SK-N-SH treated with all-trans-retinoic acid at 6 μM for 48 hours (cell line): Measurements from ENCODE around the gene ORAI1.

ENCODE experiments used
- ATAC-seq: fragments of 200-7000 bp; cut with Tn5 transposase; 3 replicates; pipeline ENCODE4 v1.9.1; 2020; ENCODE audit warnings: mild to moderate bottlenecking, moderate library complexity
- ARNTL ChIP-seq: fragments of 450-650 bp; formaldehyde crosslinking; IDR thresholded peaks from 2 replicates; pipeline ENCODE4 v1.5.0; 2020; ENCODE audit warnings: low read depth, mild to moderate bottlenecking, moderate library complexity, borderline replicate concordance
- BACH2 ChIP-seq: fragments of 250-450 bp; sonication (Bioruptor Pico); IDR thresholded peaks from 2 replicates; pipeline ENCODE4 v1.9.0; 2021; ENCODE audit warnings: mild to moderate bottlenecking, borderline replicate concordance
- CREB5 ChIP-seq: fragments of 250-450 bp; sonication (Bioruptor Pico); IDR thresholded peaks from 2 replicates; pipeline ENCODE4 v1.5.1; 2020; ENCODE audit warnings: low read depth, mild to moderate bottlenecking, moderate library complexity
- CSDC2 ChIP-seq: fragments of 250-450 bp; sonication (Bioruptor Pico); IDR thresholded peaks from 2 replicates; pipeline ENCODE4 v1.5.0; 2020; ENCODE audit warnings: mild to moderate bottlenecking, moderate library complexity
- ESRRG ChIP-seq: fragments of 250-450 bp; sonication (Bioruptor Pico); IDR thresholded peaks from 2 replicates; pipeline ENCODE4 v1.6.1; 2021; ENCODE audit warnings: mild to moderate bottlenecking
- GLIS3 ChIP-seq: fragments of 250-450 bp; sonication (Bioruptor Pico); IDR thresholded peaks from 2 replicates; pipeline ENCODE4 v1.5.0; 2020; ENCODE audit warnings: mild to moderate bottlenecking, moderate library complexity
- ISL1 ChIP-seq: fragments of 250-450 bp; sonication (Bioruptor Pico); IDR thresholded peaks from 2 replicates; pipeline ENCODE4 v2.1.2; 2022; ENCODE audit warnings: mild to moderate bottlenecking, moderate library complexity
- OSR1 ChIP-seq: fragments of 250-450 bp; sonication (Bioruptor Pico); IDR thresholded peaks from 2 replicates; pipeline ENCODE4 v1.8.0; 2022; ENCODE audit warnings: moderate library complexity, mild to moderate bottlenecking, inconsistent platforms
- PPARA ChIP-seq: fragments of 250-450 bp; sonication (Bioruptor Pico); IDR thresholded peaks from 2 replicates; pipeline ENCODE4 v1.5.0; 2020; ENCODE audit warnings: mild to moderate bottlenecking, borderline replicate concordance
- RARB ChIP-seq: fragments of 250-450 bp; sonication (Bioruptor Pico); IDR thresholded peaks from 2 replicates; pipeline ENCODE4 v1.8.0; 2021; ENCODE audit warnings: mild to moderate bottlenecking, moderate library complexity
- SNAI2 ChIP-seq: fragments of 250-450 bp; sonication (Bioruptor Pico); IDR thresholded peaks from 2 replicates; pipeline ENCODE4 v1.5.0; 2020; ENCODE audit warnings: mild to moderate bottlenecking, moderate library complexity
- TCF4 ChIP-seq: fragments of 250-450 bp; sonication (Bioruptor Pico); IDR thresholded peaks from 2 replicates; pipeline ENCODE4 v1.8.0; 2021; ENCODE audit warnings: mild to moderate bottlenecking, moderate library complexity, borderline replicate concordance
- TOX ChIP-seq: fragments of 250-450 bp; sonication (Bioruptor Pico); IDR thresholded peaks from 2 replicates; pipeline ENCODE4 v1.8.0; 2021; ENCODE audit warnings: mild to moderate bottlenecking, moderate library complexity, borderline replicate concordance
- TSHZ2 ChIP-seq: fragments of 250-450 bp; sonication (Bioruptor Pico); IDR thresholded peaks from 2 replicates; pipeline ENCODE4 v1.5.0; 2020; ENCODE audit warnings: mild to moderate bottlenecking, moderate library complexity
- ZC3H10 ChIP-seq: fragments of 250-450 bp; sonication (Bioruptor Pico); IDR thresholded peaks from 2 replicates; pipeline ENCODE4 v1.5.1; 2021; ENCODE audit warnings: mild to moderate bottlenecking, moderate library complexity
- ZFP3 ChIP-seq: fragments of 250-450 bp; sonication (Bioruptor Pico); IDR thresholded peaks from 2 replicates; pipeline ENCODE4 v1.5.0; 2020; ENCODE audit warnings: mild to moderate bottlenecking, moderate library complexity
- ZFP30 ChIP-seq: fragments of 450-650 bp; formaldehyde crosslinking; IDR thresholded peaks from 2 replicates; pipeline ENCODE4 v1.5.0; 2022; ENCODE audit warnings: mild to moderate bottlenecking, moderate library complexity
- ZNF565 ChIP-seq: fragments of 450-650 bp; formaldehyde crosslinking; conservative IDR thresholded peaks from 2 replicates; pipeline ENCODE4 v1.5.0; 2020; ENCODE audit warnings: low read depth, mild to moderate bottlenecking, moderate library complexity
- ZNF70 ChIP-seq: fragments of 450-650 bp; formaldehyde crosslinking; IDR thresholded peaks from 2 replicates; pipeline ENCODE4 v1.5.0; 2020; ENCODE audit warnings: mild to moderate bottlenecking, moderate library complexity
- ZNF8 ChIP-seq: fragments of 450-650 bp; formaldehyde crosslinking; IDR thresholded peaks from 2 replicates; pipeline ENCODE4 v1.5.0; 2020; ENCODE audit warnings: mild to moderate bottlenecking, moderate library complexity
- TF ChIP-seq, protein P1 (sequence below): fragments of 250-450 bp; sonication (Bioruptor Pico); IDR thresholded peaks from 2 replicates; pipeline ENCODE4 v1.8.0; 2021; ENCODE audit warnings: low read depth, mild to moderate bottlenecking, moderate library complexity, borderline replicate concordance
- TF ChIP-seq, protein P2 (sequence below): fragments of 250-450 bp; sonication (Bioruptor Pico); IDR thresholded peaks from 2 replicates; pipeline ENCODE4 v1.8.0; 2020; ENCODE audit warnings: mild to moderate bottlenecking, moderate library complexity, borderline replicate concordance

Gene ORAI1

DNA sequence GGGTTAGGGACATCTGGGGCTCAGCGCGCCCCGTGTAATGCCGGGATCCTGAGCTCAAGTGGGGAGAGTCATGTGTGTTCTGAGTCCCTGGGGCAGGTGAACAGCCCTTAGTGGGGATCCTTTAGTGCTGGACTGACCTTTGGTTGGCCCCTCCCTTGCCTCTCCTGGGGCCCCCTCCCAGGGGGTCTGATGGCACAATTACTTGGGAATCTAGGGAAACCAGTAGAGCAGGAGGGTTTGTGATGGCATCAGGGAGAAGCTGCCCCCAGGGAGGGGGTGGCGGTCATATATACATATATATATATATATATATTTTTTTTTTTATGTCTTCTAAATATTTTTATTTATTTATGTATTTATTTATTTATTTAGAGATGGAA is 43.2 kb downstream of the ORAI1 start, which contains the start of gene MORN3 (continued):
- TF ChIP-seq ZNF8 (CRISPR knock-in tag): no peak
- no peak for TF ChIP-seq PPARA (CRISPR knock-in tag)
- no peak for TF ChIP-seq RARB (CRISPR knock-in tag)

GRCh38 chr12:121673013-121673511 is 46.7 kb downstream of the ORAI1 start:
- no peak for TF ChIP-seq GLIS3 (CRISPR knock-in tag)
- ATAC-seq: peak; percentile 7

DNA sequence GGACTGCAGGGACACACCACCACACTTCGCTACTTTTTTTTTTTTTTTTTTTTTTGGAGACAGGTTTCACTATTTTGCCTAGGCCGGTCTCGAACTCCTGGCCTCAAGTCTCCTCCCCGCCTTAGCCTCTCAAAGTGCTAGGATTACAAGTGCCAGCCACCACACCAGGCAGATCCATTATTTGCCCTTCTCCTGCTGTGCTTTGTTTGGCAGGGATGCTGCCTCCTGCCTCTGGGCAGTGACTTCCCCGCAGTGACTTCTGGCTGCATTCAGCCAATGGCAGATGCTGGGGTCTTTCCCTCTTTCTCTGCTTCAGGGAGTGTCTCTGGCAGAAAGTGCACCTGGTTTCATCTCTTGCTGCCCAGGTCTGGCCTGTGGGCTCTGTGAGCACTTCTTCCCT is 49.9 kb downstream of the ORAI1 start:
- TF ChIP-seq ZNF565: no peak
- TF ChIP-seq, protein P1, sequence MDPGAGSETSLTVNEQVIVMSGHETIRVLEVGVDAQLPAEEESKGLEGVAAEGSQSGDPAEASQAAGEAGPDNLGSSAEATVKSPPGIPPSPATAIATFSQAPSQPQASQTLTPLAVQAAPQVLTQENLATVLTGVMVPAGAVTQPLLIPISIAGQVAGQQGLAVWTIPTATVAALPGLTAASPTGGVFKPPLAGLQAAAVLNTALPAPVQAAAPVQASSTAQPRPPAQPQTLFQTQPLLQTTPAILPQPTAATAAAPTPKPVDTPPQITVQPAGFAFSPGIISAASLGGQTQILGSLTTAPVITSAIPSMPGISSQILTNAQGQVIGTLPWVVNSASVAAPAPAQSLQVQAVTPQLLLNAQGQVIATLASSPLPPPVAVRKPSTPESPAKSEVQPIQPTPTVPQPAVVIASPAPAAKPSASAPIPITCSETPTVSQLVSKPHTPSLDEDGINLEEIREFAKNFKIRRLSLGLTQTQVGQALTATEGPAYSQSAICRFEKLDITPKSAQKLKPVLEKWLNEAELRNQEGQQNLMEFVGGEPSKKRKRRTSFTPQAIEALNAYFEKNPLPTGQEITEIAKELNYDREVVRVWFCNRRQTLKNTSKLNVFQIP: no peak
- TF ChIP-seq, protein P2, sequence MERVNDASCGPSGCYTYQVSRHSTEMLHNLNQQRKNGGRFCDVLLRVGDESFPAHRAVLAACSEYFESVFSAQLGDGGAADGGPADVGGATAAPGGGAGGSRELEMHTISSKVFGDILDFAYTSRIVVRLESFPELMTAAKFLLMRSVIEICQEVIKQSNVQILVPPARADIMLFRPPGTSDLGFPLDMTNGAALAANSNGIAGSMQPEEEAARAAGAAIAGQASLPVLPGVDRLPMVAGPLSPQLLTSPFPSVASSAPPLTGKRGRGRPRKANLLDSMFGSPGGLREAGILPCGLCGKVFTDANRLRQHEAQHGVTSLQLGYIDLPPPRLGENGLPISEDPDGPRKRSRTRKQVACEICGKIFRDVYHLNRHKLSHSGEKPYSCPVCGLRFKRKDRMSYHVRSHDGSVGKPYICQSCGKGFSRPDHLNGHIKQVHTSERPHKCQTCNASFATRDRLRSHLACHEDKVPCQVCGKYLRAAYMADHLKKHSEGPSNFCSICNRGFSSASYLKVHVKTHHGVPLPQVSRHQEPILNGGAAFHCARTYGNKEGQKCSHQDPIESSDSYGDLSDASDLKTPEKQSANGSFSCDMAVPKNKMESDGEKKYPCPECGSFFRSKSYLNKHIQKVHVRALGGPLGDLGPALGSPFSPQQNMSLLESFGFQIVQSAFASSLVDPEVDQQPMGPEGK (CRISPR knock-in tag): no peak
- TF ChIP-seq ESRRG (CRISPR knock-in tag): no peak
- TF ChIP-seq ZNF70 (CRISPR knock-in tag): no peak
- TF ChIP-seq PPARA (CRISPR knock-in tag): no peak
- no peak for TF ChIP-seq RARB (CRISPR knock-in tag)
- TF ChIP-seq ISL1 (CRISPR knock-in tag): no peak
- no peak for TF ChIP-seq GLIS3 (CRISPR knock-in tag)
- TF ChIP-seq ZFP3 (CRISPR knock-in tag): no peak
- no peak for TF ChIP-seq OSR1 (CRISPR knock-in tag)
- no peak for TF ChIP-seq TCF4 (CRISPR knock-in tag)
- TF ChIP-seq ARNTL: no peak
- TF ChIP-seq BACH2 (CRISPR knock-in tag): no peak
- TF ChIP-seq CREB5 (CRISPR knock-in tag): no peak
- no peak for TF ChIP-seq CSDC2 (CRISPR knock-in tag)
- TF ChIP-seq ZNF8 (CRISPR knock-in tag): no peak
- TF ChIP-seq TSHZ2 (CRISPR knock-in tag): no peak
- TF ChIP-seq TOX (CRISPR knock-in tag): no peak
- TF ChIP-seq ZC3H10 (CRISPR knock-in tag): no peak
- TF ChIP-seq, all 23 proteins: peak for 0
- ATAC-seq: no peak

GRCh38 chr12:121678305-121678704 is 52.0 kb downstream of the ORAI1 start:
- no peak for ATAC-seq
- TF ChIP-seq SNAI2 (CRISPR knock-in tag) (no peak), ZNF70 (CRISPR knock-in tag) (no peak), RARB (CRISPR knock-in tag) (no peak), ZNF8 (CRISPR knock-in tag) (no peak), ZC3H10 (CRISPR knock-in tag) (no peak), ISL1 (CRISPR knock-in tag) (no peak), PPARA (CRISPR knock-in tag) (no peak), ZFP30 (no peak), OSR1 (CRISPR knock-in tag) (no peak), ARNTL (no peak), BACH2 (CRISPR knock-in tag) (no peak), TSHZ2 (CRISPR knock-in tag) (no peak), ZNF565 (no peak), ZFP3 (CRISPR knock-in tag) (no peak), TCF4 (CRISPR knock-in tag) (no peak)
- TF ChIP-seq, protein P1: no peak
